ENCODE results near the gene PFKL.

PFKL gene

DNA sequence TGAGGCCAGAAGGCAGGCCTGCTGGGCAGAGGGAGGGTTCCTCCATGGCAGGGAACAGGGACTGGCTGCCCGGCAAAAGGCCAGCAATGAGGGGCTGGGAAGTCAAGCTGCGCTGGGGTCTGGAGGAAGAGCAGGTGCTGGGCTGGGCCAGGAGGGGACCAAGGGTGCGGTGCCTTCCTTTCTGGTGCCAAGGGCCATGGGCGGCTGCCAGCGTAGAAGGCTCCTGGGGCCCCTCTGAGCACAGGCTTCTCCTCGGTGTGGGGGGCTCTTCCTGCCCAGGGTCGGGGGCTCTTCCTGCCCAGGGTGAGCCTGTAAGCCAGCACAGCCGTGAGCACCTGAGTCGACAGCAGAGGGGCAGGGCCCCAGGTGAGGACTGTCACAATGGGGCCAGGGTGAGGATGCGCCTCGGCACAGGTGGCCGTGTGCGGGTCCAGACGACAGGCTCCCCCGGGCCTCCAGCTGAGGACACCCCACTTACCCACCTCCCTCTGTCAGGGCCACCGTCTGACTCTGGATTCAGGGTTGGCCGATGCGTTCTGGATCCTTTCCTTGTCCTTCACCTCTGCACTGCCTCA, 27.5 kb upstream of the PFKL start:
- Histone ChIP-seq H2AFZ (ENCODE audit: low read length) (no peak overlapping the region), H3K79me2 (ENCODE audit: low read length) (no peaks in the 10 kb centered on the region), H3K27ac (ENCODE audit: low read length) (no peak overlapping the region), H3K36me3 (replicated peaks; ENCODE audit: insufficient read depth, low read length) (no peaks in the 10 kb centered on the region), H3K4me1 (ENCODE audit: low read length) (no peaks in the 10 kb centered on the region), H3K9ac (ENCODE audit: low read length) (no peak overlapping the region), H4K20me1 (ENCODE audit: insufficient read depth, low read length) (no peaks in the 10 kb centered on the region), H3K4me3 (ENCODE audit: low read length) (no peak overlapping the region), H3K9me3 (replicated peaks; ENCODE audit: insufficient read depth, low read length) (no peaks in the 10 kb centered on the region), H3K27me3 (replicated peaks; ENCODE audit: insufficient read depth, low read length) (peaks cover 28% of the 10 kb centered on the region), H3F3A (ENCODE audit: insufficient read depth, low read length) (no peaks in the 10 kb centered on the region), H3K9me2 (replicated peaks; ENCODE audit: insufficient read depth, low read length) (no peaks in the 10 kb centered on the region), H3K4me2 (ENCODE audit: low read depth, low read length) (no peak overlapping the region)
- TF ChIP-seq, protein P1, sequence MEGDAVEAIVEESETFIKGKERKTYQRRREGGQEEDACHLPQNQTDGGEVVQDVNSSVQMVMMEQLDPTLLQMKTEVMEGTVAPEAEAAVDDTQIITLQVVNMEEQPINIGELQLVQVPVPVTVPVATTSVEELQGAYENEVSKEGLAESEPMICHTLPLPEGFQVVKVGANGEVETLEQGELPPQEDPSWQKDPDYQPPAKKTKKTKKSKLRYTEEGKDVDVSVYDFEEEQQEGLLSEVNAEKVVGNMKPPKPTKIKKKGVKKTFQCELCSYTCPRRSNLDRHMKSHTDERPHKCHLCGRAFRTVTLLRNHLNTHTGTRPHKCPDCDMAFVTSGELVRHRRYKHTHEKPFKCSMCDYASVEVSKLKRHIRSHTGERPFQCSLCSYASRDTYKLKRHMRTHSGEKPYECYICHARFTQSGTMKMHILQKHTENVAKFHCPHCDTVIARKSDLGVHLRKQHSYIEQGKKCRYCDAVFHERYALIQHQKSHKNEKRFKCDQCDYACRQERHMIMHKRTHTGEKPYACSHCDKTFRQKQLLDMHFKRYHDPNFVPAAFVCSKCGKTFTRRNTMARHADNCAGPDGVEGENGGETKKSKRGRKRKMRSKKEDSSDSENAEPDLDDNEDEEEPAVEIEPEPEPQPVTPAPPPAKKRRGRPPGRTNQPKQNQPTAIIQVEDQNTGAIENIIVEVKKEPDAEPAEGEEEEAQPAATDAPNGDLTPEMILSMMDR (IDR thresholded peaks at IDR 0.05; ENCODE audit: low read length): no peak
- TF ChIP-seq EZH2 (optimal IDR thresholded peaks at IDR 0.05; ENCODE audit: low read depth, low read length): no peak
- TF ChIP-seq EZH2phosphoT487 (IDR thresholded peaks at IDR 0.05; ENCODE audit: low read length): no peak
- DNase-seq: no peak

DNA sequence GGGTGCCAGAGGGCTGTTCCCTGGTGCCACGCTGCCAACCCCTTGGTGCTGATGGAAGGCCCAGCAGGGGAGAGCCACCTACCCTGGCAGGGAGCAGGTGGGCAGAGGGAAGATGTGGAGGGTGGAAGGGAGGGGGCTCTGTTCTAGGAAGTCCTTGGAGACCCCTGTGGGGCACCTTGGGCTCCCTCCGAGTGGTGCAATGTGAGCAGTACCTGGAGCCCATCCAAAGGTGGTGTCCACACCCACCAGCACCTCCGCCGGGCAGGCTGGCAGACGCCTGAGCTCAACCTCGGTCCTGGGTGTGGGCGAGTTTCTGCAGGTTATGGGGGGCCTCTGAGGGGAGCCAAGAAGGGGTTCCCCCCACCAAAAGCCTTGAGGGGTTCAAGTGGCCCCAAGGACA, 26.8 kb upstream of the PFKL start:
- H3K9ac ChIP-seq (ENCODE audit: low read length): no peak overlapping the region
- DNase-seq: no peak
- no peaks in the 10 kb centered on the region for H3K9me2 ChIP-seq (replicated peaks; ENCODE audit: insufficient read depth, low read length)
- H3K4me2 ChIP-seq (ENCODE audit: low read depth, low read length): no peak overlapping the region
- no peak overlapping the region for H3K27ac ChIP-seq (ENCODE audit: low read length)
- no peaks in the 10 kb centered on the region for H3K79me2 ChIP-seq (ENCODE audit: low read length)
- H3K27me3 ChIP-seq (replicated peaks; ENCODE audit: insufficient read depth, low read length): peaks cover 28% of the 10 kb centered on the region
- no peaks in the 10 kb centered on the region for H4K20me1 ChIP-seq (ENCODE audit: insufficient read depth, low read length)
- H3F3A ChIP-seq (ENCODE audit: insufficient read depth, low read length): no peaks in the 10 kb centered on the region
- no peaks in the 10 kb centered on the region for H3K4me1 ChIP-seq (ENCODE audit: low read length)
- TF ChIP-seq EZH2 (optimal IDR thresholded peaks at IDR 0.05; ENCODE audit: low read depth, low read length) (no peak), EZH2phosphoT487 (IDR thresholded peaks at IDR 0.05; ENCODE audit: low read length) (no peak)
- TF ChIP-seq, protein P1 (IDR thresholded peaks at IDR 0.05; ENCODE audit: low read length): no peak
- no peaks in the 10 kb centered on the region for H3K36me3 ChIP-seq (replicated peaks; ENCODE audit: insufficient read depth, low read length)
- no peak overlapping the region for H2AFZ ChIP-seq (ENCODE audit: low read length)
- no peaks in the 10 kb centered on the region for H3K9me3 ChIP-seq (replicated peaks; ENCODE audit: insufficient read depth, low read length)
- no peak overlapping the region for H3K4me3 ChIP-seq (ENCODE audit: low read length)

DNA sequence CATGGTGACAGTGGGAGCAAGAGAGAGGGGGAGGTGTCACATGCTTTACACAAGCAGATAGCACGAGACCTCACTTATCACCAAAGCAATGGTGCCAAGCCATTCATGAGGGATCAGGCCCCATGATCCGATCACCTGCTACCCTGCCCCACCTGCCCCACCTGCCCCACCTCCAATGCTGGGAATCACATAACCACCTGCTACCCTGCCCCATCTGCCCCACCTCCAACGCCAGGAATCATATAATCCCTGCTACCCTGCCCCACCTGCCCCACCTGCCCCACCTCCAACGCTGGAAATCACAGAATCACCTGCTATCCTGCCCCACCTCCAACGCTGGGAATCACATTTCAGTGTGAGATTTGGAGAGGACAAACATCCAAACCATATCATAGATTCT, 24.8 kb upstream of the PFKL start:
- H3K79me2 ChIP-seq (ENCODE audit: low read length): no peaks in the 10 kb centered on the region
- H3K27ac ChIP-seq (ENCODE audit: low read length): no peak overlapping the region
- H3F3A ChIP-seq (ENCODE audit: insufficient read depth, low read length): no peaks in the 10 kb centered on the region
- no peak for DNase-seq
- H3K9me2 ChIP-seq (replicated peaks; ENCODE audit: insufficient read depth, low read length): no peaks in the 10 kb centered on the region
- H3K9ac ChIP-seq (ENCODE audit: low read length): no peak overlapping the region
- H3K9me3 ChIP-seq (replicated peaks; ENCODE audit: insufficient read depth, low read length): no peaks in the 10 kb centered on the region
- TF ChIP-seq EZH2 (optimal IDR thresholded peaks at IDR 0.05; ENCODE audit: low read depth, low read length) (no peak), EZH2phosphoT487 (IDR thresholded peaks at IDR 0.05; ENCODE audit: low read length) (no peak)
- TF ChIP-seq, protein P1 (IDR thresholded peaks at IDR 0.05; ENCODE audit: low read length): no peak
- no peak overlapping the region for H3K4me2 ChIP-seq (ENCODE audit: low read depth, low read length)
- no peaks in the 10 kb centered on the region for H4K20me1 ChIP-seq (ENCODE audit: insufficient read depth, low read length)
- H3K4me3 ChIP-seq (ENCODE audit: low read length): no peak overlapping the region
- H3K4me1 ChIP-seq (ENCODE audit: low read length): no peaks in the 10 kb centered on the region
- peaks cover 35% of the 10 kb centered on the region for H3K27me3 ChIP-seq (replicated peaks; ENCODE audit: insufficient read depth, low read length)
- no peak overlapping the region for H2AFZ ChIP-seq (ENCODE audit: low read length)
- H3K36me3 ChIP-seq (replicated peaks; ENCODE audit: insufficient read depth, low read length): no peaks in the 10 kb centered on the region

All from MM.1S (cell line).